GM12878 (cell line): ENCODE measurements around the gene USP15. TPM values are rescaled to one million over a fixed set of nuclear protein-coding genes. Genes with fewer than 3 reads are reported as not detected.

ENCODE experiments used
- ATAC-seq: fragments of 200-7000 bp; cut with Tn5 transposase; 3 replicates; pipeline ENCODE4 v1.9.1; 2020; ENCODE audit warnings: mild to moderate bottlenecking, moderate library complexity
- BruUV-seq: library from RNA; stranded (reverse); fragments of 400-500 nt; replicated peaks from 2 replicates; lab custom pipeline; 2021; lab: Mats Ljungman, UMichigan
- CTCF ChIA-PET: fragments of 300-600 bp; sonication (Branson Sonifier 250); formaldehyde crosslinking; extraction: SDS; loops from one replicate; lab custom pipeline; 2021; ENCODE audit warnings: inconsistent platforms; lab: Yijun Ruan, JAX
- POLR2A ChIA-PET: fragments of 350-600 bp; formaldehyde crosslinking; extraction: SDS; loops from one replicate; lab custom pipeline; 2021; ENCODE audit warnings: inconsistent platforms; lab: Charles Lee
- RAD21 ChIA-PET: fragments of 300-600 bp; sonication (Branson Sonifier 250); formaldehyde crosslinking; loops from one replicate; lab custom pipeline; 2023; ENCODE audit warnings: antibody characterized with exemption; ENCODE audit not compliant: unreplicated experiment; lab: Charles Lee
- SMC1A ChIA-PET: fragments of 300-600 bp; sonication (Branson Sonifier 250); formaldehyde crosslinking; loops from one replicate; lab custom pipeline; 2023; ENCODE audit not compliant: unreplicated experiment, uncharacterized antibody; lab: Charles Lee
- DNase-seq: peaks from one replicate; pipeline ENCODE4 v3.0.0-alpha.2; 2011; ENCODE audit warnings: low read depth, low spot score
- FAIRE-seq: peaks from 3 replicates; lab custom pipeline; 2011; peaks lifted over from hg19 to GRCh38; lab: Jason Lieb, UNC
- H2AFZ ChIP-seq: 2 replicates; pipeline ENCODE4 v1.6.0; 2011; ENCODE audit warnings: low read depth, low read length, control low read depth; ENCODE audit not compliant: control insufficient read depth
- H3K27ac ChIP-seq: 2 replicates; pipeline ENCODE4 v1.5.1; 2011; ENCODE audit warnings: control low read depth; ENCODE audit not compliant: control insufficient read depth, insufficient read depth
- H3K27me3 ChIP-seq, 2 experiments: replicated peaks in 1 of 2; 2 replicates each; pipeline versions ENCODE4 v1.6.0 to v1.6.1; 2011; ENCODE audit warnings: low read length in 1 of 2; ENCODE audit not compliant: control insufficient read depth in 2 of 2, insufficient read depth in 2 of 2
- H3K36me3 ChIP-seq, 2 experiments: 2 replicates each; pipeline ENCODE4 v1.5.1; 2011; ENCODE audit warnings: low read length in 1 of 2; ENCODE audit not compliant: control insufficient read depth in 2 of 2, insufficient read depth in 2 of 2
- H3K4me1 ChIP-seq: 2 replicates; pipeline ENCODE4 v1.6.1; 2011; ENCODE audit warnings: mild to moderate bottlenecking, low read length, moderate library complexity, mixed read lengths; ENCODE audit not compliant: control insufficient read depth, insufficient read depth
- H3K4me2 ChIP-seq: 2 replicates; pipeline ENCODE4 v1.6.0; 2011; ENCODE audit warnings: control low read depth; ENCODE audit not compliant: control insufficient read depth, insufficient read depth
- H3K4me3 ChIP-seq: fragments of 200-600 bp; sonication (generic); 2 replicates; pipeline ENCODE4 v1.5.1; 2016
- H3K79me2 ChIP-seq: 2 replicates; pipeline ENCODE4 v1.6.0; 2011; ENCODE audit warnings: low read length; ENCODE audit not compliant: control insufficient read depth, insufficient read depth
- H3K9ac ChIP-seq: 2 replicates; pipeline ENCODE4 v1.8.0; 2011; ENCODE audit warnings: low read length, control low read depth, mixed read lengths; ENCODE audit not compliant: control insufficient read depth, insufficient read depth
- H3K9me3 ChIP-seq: replicated peaks from 3 replicates; pipeline ENCODE4 v1.5.1; 2011; ENCODE audit warnings: mild to moderate bottlenecking, low read length; ENCODE audit not compliant: control insufficient read depth, insufficient read depth
- H4K20me1 ChIP-seq: 2 replicates; pipeline ENCODE4 v1.6.0; 2011; ENCODE audit not compliant: control insufficient read depth, insufficient read depth
- CHD2 ChIP-seq: IDR thresholded peaks from 2 replicates; pipeline ENCODE4 v1.6.1; 2011; ENCODE audit warnings: low read depth, low read length, improper control_type of control experiment, borderline replicate concordance
- POLR2A ChIP-seq: IDR thresholded peaks from 2 replicates; pipeline ENCODE4 v1.6.1; 2011; ENCODE audit warnings: low read depth, mild to moderate bottlenecking, low read length
- ZNF207 ChIP-seq: fragments of 450-650 bp; IDR thresholded peaks from 2 replicates; pipeline ENCODE4 v1.6.1; 2014; ENCODE audit warnings: antibody characterized with exemption, mild to moderate bottlenecking, borderline replicate concordance
- WGBS: methylation state at CpG from one replicate; pipeline ENCODE4 v1.1.6; 2016; ENCODE audit warnings: low lambda C conversion rate; ENCODE audit not compliant: insufficient replicate concordance, insufficient coverage; ENCODE audit errors: missing lambda C conversion rate; 5-methylcytosine and 5-hydroxymethylcytosine counted together
- in situ Hi-C: fragments of 300-500 bp; cut with MboI; formaldehyde crosslinking; loops from 9 replicates; pipeline ENCODE4 v1.14.3; 2018; ENCODE audit warnings: mixed read lengths
- intact Hi-C: fragments of 100-400 bp; cut with micrococcal nuclease; formaldehyde crosslinking; loops from one replicate; pipeline ENCODE4 v1.14.2; 2022; ENCODE audit not compliant: unreplicated experiment
- polyA plus RNA-seq, 11 experiments: library from polyadenylated mRNA; depleted of rRNA in 4 of 11; unstranded in 6 of 11; stranded (reverse) in 5 of 11; fragments of >200 nt; fragmentation: Nextera tagmentation in 4 of 11; fragmentation: Illumina TruSeq in 1 of 11; extraction: Ambion mirVana in 4 of 11; extraction: Trizol in 1 of 11; gene quantifications; 1 replicate in 1 of 11; 2 replicates in 10 of 11; pipeline versions ENCODE4 v1.2.1 to v1.2.3, GENCODE V29; 2011 to 2016; ENCODE audit warnings: inconsistent platforms in 2 of 11, missing spikeins in 2 of 11, low read depth in 1 of 11
- total RNA-seq, 4 experiments: library from RNA; depleted of rRNA in 3 of 4; stranded (reverse); fragments of >200 nt in 3 of 4; fragmentation: Illumina TruSeq in 1 of 4; extraction: Trizol in 1 of 4; gene quantifications; 2 replicates each; pipeline versions ENCODE4 v1.2.1 to v1.2.3, GENCODE V29; 2013 to 2021
- TF ChIP-seq, protein P1 (sequence below): fragments of 450-650 bp; IDR thresholded peaks from 2 replicates; pipeline ENCODE4 v1.6.1; 2017; ENCODE audit warnings: borderline replicate concordance
- TF ChIP-seq, protein P2 (sequence below): fragments of 450-650 bp; IDR thresholded peaks from 2 replicates; pipeline ENCODE4 v1.6.1; 2017; ENCODE audit warnings: mild to moderate bottlenecking, low read depth, inconsistent platforms; ENCODE audit not compliant: poor library complexity, severe bottlenecking

USP15 gene
- total and polyA plus RNA-seq, 10 of the 15 experiments (the other 5 are each of a cell fraction or from before 2014, with no cell fraction given), result 57.6 to 101 (median 90.2) TPM

DNA sequence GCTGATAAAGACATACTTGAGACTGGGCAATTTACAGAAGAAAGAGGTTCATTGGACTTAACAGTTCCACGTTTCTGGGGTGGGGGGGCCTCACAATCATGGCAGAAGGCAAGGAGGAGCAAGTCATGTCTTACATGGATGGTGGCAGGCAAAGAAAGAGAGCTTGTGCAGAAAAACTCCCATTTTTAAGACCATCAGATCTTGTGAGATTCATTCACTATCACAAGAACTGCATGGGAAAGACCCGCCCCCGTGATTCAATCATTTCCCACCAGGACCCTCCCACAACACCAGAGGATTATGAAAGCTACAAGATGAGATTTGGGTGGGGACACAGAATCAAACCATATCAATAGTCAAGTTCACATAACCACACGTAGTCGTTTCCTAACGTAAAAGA is 85.5 kb downstream of the USP15 start:
- H4K20me1 ChIP-seq, result no peaks in the 10 kb centered on the region
- ATAC-seq (no peak), DNase-seq (no peak), FAIRE-seq (no peak)
- in situ Hi-C loops, result no loop called here
- RAD21 ChIA-PET, result no interaction called here
- H3K36me3 ChIP-seq, result peaks cover 6 to 19% of the 10 kb centered on the region in 2 experiments; a peak in 2 of 4 replicates
- peaks cover 2% of the 10 kb centered on the region; the same call in 2 of the 3 replicates for H3K9me3 ChIP-seq
- H3K27ac ChIP-seq, result no peak overlapping the region
- H3K79me2 ChIP-seq, result no peaks in the 10 kb centered on the region; the same call in 1 of the 2 replicates
- intact Hi-C loops, result no loop called here
- SMC1A ChIA-PET, result no interaction called here
- no peak overlapping the region for H3K4me3 ChIP-seq
- POLR2A ChIA-PET, result interaction anchor here (1.1 kb wide), 1 partner anchor 94 kb away, joined by 3 read pairs; no protein-coding TSS in a partner anchor
- WGBS, result 98% methylated on average over 6 of the region's 6 CpGs
- H3K9ac ChIP-seq, result no peak overlapping the region
- no TSS peak for BruUV-seq
- H3K4me2 ChIP-seq, result no peak overlapping the region
- TF ChIP-seq CHD2 (no peak), ZNF207 (no peak), POLR2A (no peak)
- TF ChIP-seq, protein P1, sequence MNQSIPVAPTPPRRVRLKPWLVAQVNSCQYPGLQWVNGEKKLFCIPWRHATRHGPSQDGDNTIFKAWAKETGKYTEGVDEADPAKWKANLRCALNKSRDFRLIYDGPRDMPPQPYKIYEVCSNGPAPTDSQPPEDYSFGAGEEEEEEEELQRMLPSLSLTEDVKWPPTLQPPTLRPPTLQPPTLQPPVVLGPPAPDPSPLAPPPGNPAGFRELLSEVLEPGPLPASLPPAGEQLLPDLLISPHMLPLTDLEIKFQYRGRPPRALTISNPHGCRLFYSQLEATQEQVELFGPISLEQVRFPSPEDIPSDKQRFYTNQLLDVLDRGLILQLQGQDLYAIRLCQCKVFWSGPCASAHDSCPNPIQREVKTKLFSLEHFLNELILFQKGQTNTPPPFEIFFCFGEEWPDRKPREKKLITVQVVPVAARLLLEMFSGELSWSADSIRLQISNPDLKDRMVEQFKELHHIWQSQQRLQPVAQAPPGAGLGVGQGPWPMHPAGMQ, result no peak
- TF ChIP-seq, protein P2, sequence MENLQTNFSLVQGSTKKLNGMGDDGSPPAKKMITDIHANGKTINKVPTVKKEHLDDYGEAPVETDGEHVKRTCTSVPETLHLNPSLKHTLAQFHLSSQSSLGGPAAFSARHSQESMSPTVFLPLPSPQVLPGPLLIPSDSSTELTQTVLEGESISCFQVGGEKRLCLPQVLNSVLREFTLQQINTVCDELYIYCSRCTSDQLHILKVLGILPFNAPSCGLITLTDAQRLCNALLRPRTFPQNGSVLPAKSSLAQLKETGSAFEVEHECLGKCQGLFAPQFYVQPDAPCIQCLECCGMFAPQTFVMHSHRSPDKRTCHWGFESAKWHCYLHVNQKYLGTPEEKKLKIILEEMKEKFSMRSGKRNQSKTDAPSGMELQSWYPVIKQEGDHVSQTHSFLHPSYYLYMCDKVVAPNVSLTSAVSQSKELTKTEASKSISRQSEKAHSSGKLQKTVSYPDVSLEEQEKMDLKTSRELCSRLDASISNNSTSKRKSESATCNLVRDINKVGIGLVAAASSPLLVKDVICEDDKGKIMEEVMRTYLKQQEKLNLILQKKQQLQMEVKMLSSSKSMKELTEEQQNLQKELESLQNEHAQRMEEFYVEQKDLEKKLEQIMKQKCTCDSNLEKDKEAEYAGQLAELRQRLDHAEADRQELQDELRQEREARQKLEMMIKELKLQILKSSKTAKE, result no peak
- CTCF ChIA-PET, result no interaction called here
- H3K27me3 ChIP-seq, result no peaks in the 10 kb centered on the region
- no peak overlapping the region for H2AFZ ChIP-seq
- H3K4me1 ChIP-seq, result no peaks in the 10 kb centered on the region
